Right cardiac atrium (tissue), 5 donors: ENCODE data around the gene ST6GALNAC5. TPM values are rescaled to one million over a fixed set of nuclear protein-coding genes. Genes with fewer than 3 reads are reported as not detected.

Experiments
- ATAC-seq, 2 donors: fragments of 200-7000 bp; cut with Tn5 transposase; one replicate each; pipeline versions ENCODE4 v1.8.0 to v1.9.1; 2020; ENCODE audit warnings: moderate library complexity in 2 of 2, mild to moderate bottlenecking in 1 of 2
- DNase-seq, 3 donors: peaks; one replicate each; pipeline ENCODE4 v3.0.0-alpha.2; 2020
- H3K27ac ChIP-seq: one replicate; pipeline ENCODE4 v1.5.1; 2013; ENCODE audit warnings: mild to moderate bottlenecking, low read length, control low read depth, moderate library complexity
- H3K27me3 ChIP-seq: one replicate; pipeline ENCODE4 v1.6.1; 2013; ENCODE audit not compliant: control insufficient read depth, insufficient read depth
- H3K4me1 ChIP-seq: one replicate; pipeline ENCODE4 v1.6.1; 2013; ENCODE audit warnings: low read length; ENCODE audit not compliant: control insufficient read depth, insufficient read depth
- H3K4me3 ChIP-seq: one replicate; pipeline ENCODE4 v1.5.1; 2013; ENCODE audit warnings: low read length, control low read depth
- H3K9me3 ChIP-seq: one replicate; pipeline ENCODE4 v1.6.1; 2013; ENCODE audit warnings: low read length; ENCODE audit not compliant: control insufficient read depth
- WGBS: extraction: QIAGEN DNeasy Blood & Tissue Kit; methylation state at CpG from one replicate; pipeline ENCODE4 v1.1.7; 2013; 5-methylcytosine and 5-hydroxymethylcytosine counted together
- intact Hi-C, 4 donors: fragments of 100-400 bp; cut with DNase I; formaldehyde crosslinking; loops; one replicate each; pipeline versions ENCODE4 v1.11.0 to v1.14.0; 2022 to 2023
- polyA plus RNA-seq: library from polyadenylated mRNA; stranded (reverse); fragments of 200-250 nt; gene quantifications from one replicate; pipeline ENCODE4 v1.2.3, GENCODE V29; 2013
- total RNA-seq, 4 donors: library from RNA; stranded (reverse); fragmentation: NEBNext Ultra II Directional; extraction: Animal tissue kit (Norgen Biotek cat#: 25700); gene quantifications; one replicate each; pipeline ENCODE4 v1.2.1, GENCODE V29; 2021
- donor health status: healthy with polysubstance abuse.
- donor health status: DM: no; HTN: yes; CAD: no.
- donor health status: DM: no; HTN: no; CAD: no.
- donor health status: DM: no; HTN: yes; CAD: no; lungs with severe emphysema.
- donor health status: DM: yes; HTN: yes; CAD: no.

Gene ST6GALNAC5
- total and polyA plus RNA-seq, 5 donors, result 0.39 to 2.2 (median 1.5) TPM

GRCh38 chr1:76939050-76939816 is 72.0 kb downstream of the ST6GALNAC5 start:
- Histone ChIP-seq H3K4me3 (no peak overlapping the region), H3K9me3 (no peaks in the 10 kb centered on the region), H3K4me1 (no peaks in the 10 kb centered on the region), H3K27me3 (no peaks in the 10 kb centered on the region), H3K27ac (no peak overlapping the region)
- WGBS, result 57% methylated on average over 8 of the region's 8 CpGs
- intact Hi-C loops, result no loop called here
- no peak for DNase-seq
- ATAC-seq, result no peak

- ATAC-seq, result no peak
- DNase-seq, result no peak
- H3K4me1 ChIP-seq, result no peaks in the 10 kb centered on the region
- H3K27ac ChIP-seq, result no peak overlapping the region
- no peaks in the 10 kb centered on the region for H3K27me3 ChIP-seq
- intact Hi-C loops, result no loop called here
- no peak overlapping the region for H3K4me3 ChIP-seq
- WGBS, result 83% methylated on average over 5 of the region's 5 CpGs
- H3K9me3 ChIP-seq, result no peaks in the 10 kb centered on the region
These were observed 72.5 kb downstream of the ST6GALNAC5 start for GRCh38 chr1:76939817-76940216.

GRCh38 chr1:76940571-76941335 is 73.5 kb downstream of the ST6GALNAC5 start:
- ATAC-seq, result no peak
- 85% methylated on average over 4 of the region's 4 CpGs for WGBS
- Histone ChIP-seq H3K9me3 (no peaks in the 10 kb centered on the region), H3K4me1 (no peaks in the 10 kb centered on the region), H3K27ac (no peak overlapping the region), H3K27me3 (no peaks in the 10 kb centered on the region), H3K4me3 (no peak overlapping the region)
- intact Hi-C loops, result no loop called here
- DNase-seq, result no peak

GRCh38 chr1:76942549-76942948 is 75.3 kb downstream of the ST6GALNAC5 start:
- DNase-seq (no peak), ATAC-seq (no peak)
- Histone ChIP-seq H3K4me3 (no peak overlapping the region), H3K4me1 (no peaks in the 10 kb centered on the region), H3K9me3 (no peaks in the 10 kb centered on the region), H3K27ac (no peak overlapping the region), H3K27me3 (no peaks in the 10 kb centered on the region)
- intact Hi-C loops, result no loop called here
- WGBS, result 50% methylated on average over 2 of the region's 2 CpGs

- Histone ChIP-seq H3K27me3 (no peaks in the 10 kb centered on the region), H3K4me1 (no peaks in the 10 kb centered on the region), H3K9me3 (no peaks in the 10 kb centered on the region), H3K27ac (no peak overlapping the region), H3K4me3 (no peak overlapping the region)
- intact Hi-C loops, result no loop called here
- DNase-seq (no peak), ATAC-seq (no peak)
- WGBS, result 74% methylated on average over 2 of the region's 2 CpGs
These were observed 77.7 kb downstream of the ST6GALNAC5 start for GRCh38 chr1:76944942-76945341.

GRCh38 chr1:76948846-76949245 is 81.6 kb downstream of the ST6GALNAC5 start:
- H3K4me3 ChIP-seq, result no peak overlapping the region
- no peak overlapping the region for H3K27ac ChIP-seq
- intact Hi-C loops, result no loop called here
- no peaks in the 10 kb centered on the region for H3K27me3 ChIP-seq
- no peaks in the 10 kb centered on the region for H3K4me1 ChIP-seq
- ATAC-seq (no peak), DNase-seq (no peak)
- H3K9me3 ChIP-seq, result no peaks in the 10 kb centered on the region

GRCh38 chr1:76949503-76949902 is 82.2 kb downstream of the ST6GALNAC5 start:
- H3K4me1 ChIP-seq, result no peaks in the 10 kb centered on the region

GRCh38 chr1:76950306-76950705 is 83.0 kb downstream of the ST6GALNAC5 start:
- H3K9me3 ChIP-seq, result no peaks in the 10 kb centered on the region
- WGBS, result 76% methylated on average over 2 of the region's 2 CpGs
- no peak overlapping the region for H3K4me3 ChIP-seq
- intact Hi-C loops, result no loop called here
- ATAC-seq (no peak), DNase-seq (no peak)
- H3K27ac ChIP-seq, result no peak overlapping the region
- H3K4me1 ChIP-seq, result no peaks in the 10 kb centered on the region
- H3K27me3 ChIP-seq, result no peaks in the 10 kb centered on the region

More at GRCh38 chr1:76949503-76949902, 82.2 kb downstream of the ST6GALNAC5 start:
- no peak for ATAC-seq
- 78% methylated on average over 3 of the region's 3 CpGs for WGBS
- intact Hi-C loops, result no loop called here
- no peaks in the 10 kb centered on the region for H3K9me3 ChIP-seq
- DNase-seq, result no peak
- H3K4me3 ChIP-seq, result no peak overlapping the region
- H3K27me3 ChIP-seq, result no peaks in the 10 kb centered on the region
- no peak overlapping the region for H3K27ac ChIP-seq

- no peak for DNase-seq
- H3K27ac ChIP-seq, result no peak overlapping the region
- no peak for ATAC-seq
- 76% methylated on average over 2 of the region's 2 CpGs for WGBS
- no peak overlapping the region for H3K4me3 ChIP-seq
- no peaks in the 10 kb centered on the region for H3K4me1 ChIP-seq
- intact Hi-C loops, result no loop called here
- no peaks in the 10 kb centered on the region for H3K9me3 ChIP-seq
- H3K27me3 ChIP-seq, result no peaks in the 10 kb centered on the region
These were observed 83.9 kb downstream of the ST6GALNAC5 start for GRCh38 chr1:76951153-76951552.

GRCh38 chr1:76955652-76956051 is 88.4 kb downstream of the ST6GALNAC5 start:
- Histone ChIP-seq H3K4me3 (no peak overlapping the region), H3K27ac (no peak overlapping the region), H3K4me1 (no peaks in the 10 kb centered on the region), H3K27me3 (no peaks in the 10 kb centered on the region), H3K9me3 (no peaks in the 10 kb centered on the region)
- intact Hi-C loops, result no loop called here
- DNase-seq, result no peak
- ATAC-seq, result no peak

GRCh38 chr1:76957961-76958360 is 90.7 kb downstream of the ST6GALNAC5 start:
- Histone ChIP-seq H3K27me3 (no peaks in the 10 kb centered on the region), H3K9me3 (no peaks in the 10 kb centered on the region), H3K4me1 (no peaks in the 10 kb centered on the region), H3K27ac (no peak overlapping the region), H3K4me3 (no peak overlapping the region)
- WGBS, result 89% methylated on average over 8 of the region's 8 CpGs
- intact Hi-C loops, result no loop called here
- DNase-seq, result no peak
- ATAC-seq, result no peak
